ENCODE results near the gene NOSTRIN.

DNA sequence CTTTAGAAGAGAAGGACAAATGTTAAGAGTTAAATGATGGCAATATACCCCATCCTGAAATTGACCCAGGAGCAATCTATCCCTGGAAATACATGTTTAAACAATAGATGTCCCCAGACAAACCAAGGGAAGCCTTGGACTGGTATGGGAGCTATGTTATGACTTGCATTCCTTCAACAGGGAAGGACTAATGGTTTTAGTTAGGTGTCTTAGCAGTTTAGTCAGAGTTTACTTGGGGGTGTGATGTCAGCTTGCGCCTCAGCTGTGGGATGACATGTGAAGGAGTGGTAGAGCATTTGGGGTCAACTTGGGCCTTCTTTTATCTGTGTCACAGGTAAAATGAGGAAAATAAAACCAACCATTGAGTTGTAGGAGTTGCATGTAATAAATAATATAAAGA is 51.0 kb downstream of the NOSTRIN start:
- TF ChIP-seq TAF1 (IDR thresholded peaks at IDR 0.05; ENCODE audit: borderline replicate concordance, insufficient read depth, low read length): no peak
- TF ChIP-seq POLR2AphosphoS5 (IDR thresholded peaks at IDR 0.05; ENCODE audit: low read depth, low read length): no peak
- TF ChIP-seq, protein P1, sequence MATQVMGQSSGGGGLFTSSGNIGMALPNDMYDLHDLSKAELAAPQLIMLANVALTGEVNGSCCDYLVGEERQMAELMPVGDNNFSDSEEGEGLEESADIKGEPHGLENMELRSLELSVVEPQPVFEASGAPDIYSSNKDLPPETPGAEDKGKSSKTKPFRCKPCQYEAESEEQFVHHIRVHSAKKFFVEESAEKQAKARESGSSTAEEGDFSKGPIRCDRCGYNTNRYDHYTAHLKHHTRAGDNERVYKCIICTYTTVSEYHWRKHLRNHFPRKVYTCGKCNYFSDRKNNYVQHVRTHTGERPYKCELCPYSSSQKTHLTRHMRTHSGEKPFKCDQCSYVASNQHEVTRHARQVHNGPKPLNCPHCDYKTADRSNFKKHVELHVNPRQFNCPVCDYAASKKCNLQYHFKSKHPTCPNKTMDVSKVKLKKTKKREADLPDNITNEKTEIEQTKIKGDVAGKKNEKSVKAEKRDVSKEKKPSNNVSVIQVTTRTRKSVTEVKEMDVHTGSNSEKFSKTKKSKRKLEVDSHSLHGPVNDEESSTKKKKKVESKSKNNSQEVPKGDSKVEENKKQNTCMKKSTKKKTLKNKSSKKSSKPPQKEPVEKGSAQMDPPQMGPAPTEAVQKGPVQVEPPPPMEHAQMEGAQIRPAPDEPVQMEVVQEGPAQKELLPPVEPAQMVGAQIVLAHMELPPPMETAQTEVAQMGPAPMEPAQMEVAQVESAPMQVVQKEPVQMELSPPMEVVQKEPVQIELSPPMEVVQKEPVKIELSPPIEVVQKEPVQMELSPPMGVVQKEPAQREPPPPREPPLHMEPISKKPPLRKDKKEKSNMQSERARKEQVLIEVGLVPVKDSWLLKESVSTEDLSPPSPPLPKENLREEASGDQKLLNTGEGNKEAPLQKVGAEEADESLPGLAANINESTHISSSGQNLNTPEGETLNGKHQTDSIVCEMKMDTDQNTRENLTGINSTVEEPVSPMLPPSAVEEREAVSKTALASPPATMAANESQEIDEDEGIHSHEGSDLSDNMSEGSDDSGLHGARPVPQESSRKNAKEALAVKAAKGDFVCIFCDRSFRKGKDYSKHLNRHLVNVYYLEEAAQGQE (IDR thresholded peaks at IDR 0.05; ENCODE audit: insufficient read depth in 1 of 2, low read depth in 2 of 2, low read length in 2 of 2): no peak

All from PFSK-1 (cell line).